Gastroesophageal sphincter (tissue), 4 donors: Measurements from ENCODE around the gene PTPRD. TPM values are rescaled to one million over a fixed set of nuclear protein-coding genes. Genes with fewer than 3 reads are reported as not detected.

Experiments used
- ATAC-seq: fragments of 150-250 bp; one replicate; pipeline ENCODE4 v1.9.1; 2016; ENCODE audit warnings: mild to moderate bottlenecking, moderate library complexity
- H3K27ac ChIP-seq, 4 donors: fragments of 200-600 bp; sonication (generic) in 3 of 4; 1 replicate in 3 of 4; 2 replicates in 1 of 4; pipeline ENCODE4 v1.5.1; 2016 to 2019
- H3K27me3 ChIP-seq: fragments of 200-600 bp; sonication (generic); one replicate; pipeline ENCODE4 v1.5.1; 2019
- H3K36me3 ChIP-seq, 2 donors: fragments of 200-600 bp; sonication (generic); one replicate each; pipeline ENCODE4 v1.5.1; 2019; ENCODE audit warnings: control low read depth in 1 of 2
- H3K4me1 ChIP-seq, 3 donors: fragments of 200-600 bp; sonication (generic); 1 replicate in 2 of 3; 2 replicates in 1 of 3; pipeline ENCODE4 v1.5.1; 2016 to 2019; ENCODE audit warnings: control low read depth in 2 of 3
- H3K4me3 ChIP-seq, 2 donors: fragments of 200-600 bp; sonication (generic); one replicate each; pipeline ENCODE4 v1.5.1; 2019; ENCODE audit warnings: mild to moderate bottlenecking in 1 of 2, moderate library complexity in 1 of 2
- H3K9me3 ChIP-seq, 3 donors: fragments of 200-600 bp; sonication (generic); one replicate each; pipeline ENCODE4 v1.5.1; 2017 to 2019; ENCODE audit warnings: control low read depth in 2 of 3
- CTCF ChIP-seq, 4 experiments: fragments of 200-600 bp in 2 of 4; fragments of 450-650 bp in 2 of 4; sonication (generic) in 1 of 4; IDR thresholded peaks; one replicate each; pipeline ENCODE4 v1.5.1; 2017 to 2019; ENCODE audit warnings: antibody characterized with exemption in 4 of 4, mild to moderate bottlenecking in 2 of 4, moderate library complexity in 2 of 4
- EP300 ChIP-seq: sonication (generic); formaldehyde crosslinking; IDR thresholded peaks from one replicate; pipeline ENCODE4 v1.6.1; 2017; ENCODE audit warnings: antibody characterized with exemption, mild to moderate bottlenecking
- POLR2A ChIP-seq, 2 donors: fragments of 450-650 bp; IDR thresholded peaks; one replicate each; pipeline ENCODE4 v1.6.1; 2017; ENCODE audit warnings: antibody characterized with exemption in 2 of 2, mild to moderate bottlenecking in 2 of 2, moderate library complexity in 1 of 2
- POLR2AphosphoS5 ChIP-seq: sonication (generic); formaldehyde crosslinking; IDR thresholded peaks from one replicate; pipeline ENCODE4 v1.6.1; 2017; ENCODE audit warnings: antibody characterized with exemption
- WGBS, 2 donors: methylation state at CpG; one replicate each; pipeline ENCODE4 v1.1.5; 2018; ENCODE audit warnings: low coverage in 1 of 2; 5-methylcytosine and 5-hydroxymethylcytosine counted together
- total RNA-seq, 4 donors: library from RNA; depleted of rRNA; stranded (reverse); fragments of >200 nt; gene quantifications; one replicate each; pipeline ENCODE4 v1.1.0, GENCODE V29; 2016

The PTPRD gene
- total RNA-seq, 4 donors from 2014 or later: 3.5 to 53.9 (median 15.8) TPM

GRCh38 chr9:8567963-8568579 lies 2044.7 kb downstream of the PTPRD start:
- Histone ChIP-seq H3K27ac (no peak overlapping the region), H3K36me3 (no peaks in the 10 kb centered on the region), H3K9me3 (no peaks in the 10 kb centered on the region), H3K4me3 (no peak overlapping the region), H3K27me3 (no peaks in the 10 kb centered on the region), H3K4me1 (no peaks in the 10 kb centered on the region)
- ATAC-seq: no peak
- TF ChIP-seq EP300 (no peak), POLR2A (IDR thresholded peaks at IDR 0.05) (no peak)
- 83 to 90% methylated on average over 2 of the region's 2 CpGs for WGBS, 2 donors

- H3K9me3 ChIP-seq: no peaks in the 10 kb centered on the region
- WGBS, 2 donors: 49 to 74% methylated on average over 6 of the region's 6 CpGs
- H3K27ac ChIP-seq: no peak overlapping the region
- H3K4me1 ChIP-seq: no peaks in the 10 kb centered on the region
- no peaks in the 10 kb centered on the region for H3K27me3 ChIP-seq
- no peaks in the 10 kb centered on the region for H3K36me3 ChIP-seq
- no peak overlapping the region for H3K4me3 ChIP-seq
- ATAC-seq: no peak
- TF ChIP-seq POLR2A (IDR thresholded peaks at IDR 0.05) (no peak), POLR2AphosphoS5 (no peak), CTCF (IDR thresholded peaks at IDR 0.05) (no peak), EP300 (no peak)
Measured at GRCh38 chr9:8564960-8565359, 2047.8 kb downstream of the PTPRD start.

DNA sequence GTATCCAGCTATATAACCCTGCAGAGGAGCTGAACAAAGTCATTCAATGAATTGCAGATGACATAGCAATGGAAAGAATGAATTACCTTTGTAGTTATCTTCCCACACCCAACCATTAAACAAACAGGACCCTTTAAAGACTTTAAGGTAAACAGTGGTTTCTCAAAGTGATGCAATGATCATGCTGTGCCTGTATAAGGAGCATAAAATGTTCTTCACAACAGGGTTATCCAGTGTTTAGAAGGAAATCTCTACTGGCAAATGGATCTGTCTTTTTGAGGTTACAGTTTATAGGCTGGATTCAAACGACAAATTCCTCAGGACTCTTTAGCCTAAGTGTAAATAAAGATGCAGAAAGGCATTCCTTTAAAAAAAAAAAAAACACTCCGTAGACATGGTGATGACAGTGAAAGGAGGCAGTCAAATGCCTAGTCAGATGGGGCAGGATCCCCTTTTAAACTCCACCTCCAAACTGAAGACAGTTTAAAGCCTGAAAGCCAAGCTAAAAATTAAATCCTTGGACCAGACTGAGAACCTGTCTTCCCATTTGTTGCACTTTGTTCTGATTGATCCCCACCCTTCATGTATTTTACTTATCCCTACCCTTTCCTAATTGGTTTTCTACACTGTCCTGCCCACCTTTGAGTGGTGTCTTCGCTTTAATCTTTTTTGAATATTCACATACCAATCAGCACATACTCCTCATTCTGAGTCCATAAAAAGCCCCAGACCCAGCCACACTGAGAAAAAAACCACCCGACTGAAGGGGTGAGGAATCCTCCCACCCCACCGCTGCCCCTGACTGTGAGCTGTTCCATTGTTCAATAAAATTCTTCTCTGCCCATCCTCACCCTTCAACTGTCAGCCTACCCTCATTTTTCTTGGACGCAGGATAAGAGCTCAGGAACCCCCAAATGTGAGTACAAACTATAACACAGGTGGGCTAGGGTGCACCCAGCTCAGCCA lies 2052.0 kb downstream of the PTPRD start:
- H3K4me3 ChIP-seq: no peak overlapping the region
- 62 to 89% methylated on average over 4 to 6 of the region's 6 CpGs for WGBS, 2 donors
- H3K9me3 ChIP-seq: no peaks in the 10 kb centered on the region
- H3K27ac ChIP-seq: no peak overlapping the region
- H3K27me3 ChIP-seq: no peaks in the 10 kb centered on the region
- ATAC-seq: no peak
- no peaks in the 10 kb centered on the region for H3K4me1 ChIP-seq
- no peaks in the 10 kb centered on the region for H3K36me3 ChIP-seq
- TF ChIP-seq EP300 (no peak), POLR2A (IDR thresholded peaks at IDR 0.05) (no peak), POLR2AphosphoS5 (no peak), CTCF (IDR thresholded peaks at IDR 0.05) (no peak)

GRCh38 chr9:8558176-8558575 lies 2054.6 kb downstream of the PTPRD start:
- no peak for TF ChIP-seq POLR2AphosphoS5
- Histone ChIP-seq H3K27me3 (no peaks in the 10 kb centered on the region), H3K36me3 (no peaks in the 10 kb centered on the region), H3K27ac (no peak overlapping the region), H3K9me3 (no peaks in the 10 kb centered on the region), H3K4me1 (no peaks in the 10 kb centered on the region), H3K4me3 (no peak overlapping the region)
- no peak for ATAC-seq
- 31 to 65% methylated on average over 2 of the region's 2 CpGs for WGBS, 2 donors

DNA sequence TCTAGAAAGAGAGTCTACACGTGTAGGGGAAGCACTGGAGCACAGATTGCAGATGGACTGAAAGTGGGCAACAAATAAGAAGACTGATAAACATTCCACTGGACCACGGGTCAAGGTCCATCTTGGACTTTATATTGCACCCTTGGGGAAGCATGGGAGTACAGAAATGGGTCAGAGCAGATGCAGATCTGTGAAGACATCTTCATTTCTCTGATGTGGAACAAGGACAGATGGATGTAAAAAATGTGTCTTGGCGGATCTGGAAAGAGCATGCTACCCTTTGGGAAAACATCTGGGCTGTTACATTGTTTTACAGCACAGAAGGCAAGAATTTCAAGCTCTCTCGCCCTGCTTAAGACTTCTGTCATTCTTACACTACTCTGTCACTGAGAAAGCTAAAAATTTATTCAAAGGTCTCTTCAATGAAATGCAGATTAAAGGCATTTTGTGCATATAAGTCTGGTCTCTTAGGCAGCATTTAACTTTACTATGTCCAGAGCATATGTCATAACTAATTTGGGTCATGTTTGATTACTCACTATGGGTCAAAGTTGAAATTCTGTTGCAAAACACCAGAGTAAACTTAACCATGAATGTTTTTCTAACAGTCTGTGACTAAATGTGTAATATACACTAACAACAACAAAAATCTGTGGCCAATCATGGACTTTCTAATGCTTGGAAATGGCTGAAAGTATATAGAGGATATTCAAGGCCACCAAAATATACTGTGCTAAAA lies 2056.9 kb downstream of the PTPRD start:
- H3K4me3 ChIP-seq: no peak overlapping the region
- WGBS, 2 donors: 60 to 63% methylated on average over 3 to 4 of the region's 4 CpGs
- H3K36me3 ChIP-seq: no peaks in the 10 kb centered on the region
- H3K4me1 ChIP-seq: no peaks in the 10 kb centered on the region
- H3K27me3 ChIP-seq: no peaks in the 10 kb centered on the region
- no peak for ATAC-seq
- TF ChIP-seq POLR2A (IDR thresholded peaks at IDR 0.05): no peak
- TF ChIP-seq CTCF (IDR thresholded peaks at IDR 0.05): no peak
- H3K27ac ChIP-seq: no peak overlapping the region
- no peaks in the 10 kb centered on the region for H3K9me3 ChIP-seq
